WTC11 (cell line): ENCODE measurements around the gene RAMAC.

Experiments
- ATF1 ChIP-seq: sonication (generic); formaldehyde crosslinking; IDR thresholded peaks from 2 replicates; pipeline ENCODE4 v1.8.1; 2023; ENCODE audit warnings: mild to moderate bottlenecking, moderate library complexity, missing genetic modification reagents
- E2F1 ChIP-seq: sonication (generic); formaldehyde crosslinking; IDR thresholded peaks from 2 replicates; pipeline ENCODE4 v1.8.0; 2022; ENCODE audit warnings: mild to moderate bottlenecking, missing genetic modification reagents
- ETV6 ChIP-seq: sonication (generic); formaldehyde crosslinking; IDR thresholded peaks from 2 replicates; pipeline ENCODE4 v1.8.1; 2022; ENCODE audit warnings: mild to moderate bottlenecking, missing genetic modification reagents
- JUN ChIP-seq: sonication (generic); formaldehyde crosslinking; IDR thresholded peaks from 2 replicates; pipeline ENCODE4 v1.8.0; 2023; ENCODE audit warnings: mild to moderate bottlenecking, missing genetic modification reagents
- NFE2L1 ChIP-seq: sonication (generic); formaldehyde crosslinking; IDR thresholded peaks from 2 replicates; pipeline ENCODE4 v1.8.1; 2023; ENCODE audit warnings: missing genetic modification reagents
- RORB ChIP-seq: fragments of 250-450 bp; sonication (Bioruptor Pico); IDR thresholded peaks from 2 replicates; pipeline ENCODE4 v1.9.0; 2021; ENCODE audit warnings: mild to moderate bottlenecking
- SMAD4 ChIP-seq: sonication (generic); formaldehyde crosslinking; IDR thresholded peaks from 2 replicates; pipeline ENCODE4 v1.8.0; 2022; ENCODE audit warnings: mild to moderate bottlenecking, missing genetic modification reagents
- TEAD4 ChIP-seq: sonication (generic); formaldehyde crosslinking; IDR thresholded peaks from 2 replicates; pipeline ENCODE4 v1.8.0; 2022; ENCODE audit warnings: mild to moderate bottlenecking, missing genetic modification reagents
- TF ChIP-seq, protein P1 (sequence below): fragments of 200-600 bp; IDR thresholded peaks from 2 replicates; pipeline ENCODE4 v1.8.0; 2022; ENCODE audit warnings: antibody characterized with exemption
- TF ChIP-seq, protein P2 (sequence below): sonication (generic); formaldehyde crosslinking; IDR thresholded peaks from 2 replicates; pipeline ENCODE4 v1.8.1; 2023; ENCODE audit warnings: mild to moderate bottlenecking, missing genetic modification reagents, borderline replicate concordance
- TF ChIP-seq, protein P3 (sequence below): fragments of 250-450 bp; sonication (Bioruptor Pico); IDR thresholded peaks from 2 replicates; pipeline ENCODE4 v1.9.0; 2021; ENCODE audit warnings: moderate library complexity, mild to moderate bottlenecking, inconsistent platforms, borderline replicate concordance
- TF ChIP-seq, protein P4 (sequence below): sonication (generic); formaldehyde crosslinking; IDR thresholded peaks from 2 replicates; pipeline ENCODE4 v1.8.1; 2022; ENCODE audit warnings: low read depth, mild to moderate bottlenecking, moderate library complexity, missing genetic modification reagents, borderline replicate concordance
- TF ChIP-seq, protein P5 (sequence below): sonication (generic); formaldehyde crosslinking; conservative IDR thresholded peaks from 2 replicates; pipeline ENCODE4 v1.8.1; 2023; ENCODE audit warnings: mild to moderate bottlenecking, low read depth, missing genetic modification reagents, moderate library complexity

DNA sequence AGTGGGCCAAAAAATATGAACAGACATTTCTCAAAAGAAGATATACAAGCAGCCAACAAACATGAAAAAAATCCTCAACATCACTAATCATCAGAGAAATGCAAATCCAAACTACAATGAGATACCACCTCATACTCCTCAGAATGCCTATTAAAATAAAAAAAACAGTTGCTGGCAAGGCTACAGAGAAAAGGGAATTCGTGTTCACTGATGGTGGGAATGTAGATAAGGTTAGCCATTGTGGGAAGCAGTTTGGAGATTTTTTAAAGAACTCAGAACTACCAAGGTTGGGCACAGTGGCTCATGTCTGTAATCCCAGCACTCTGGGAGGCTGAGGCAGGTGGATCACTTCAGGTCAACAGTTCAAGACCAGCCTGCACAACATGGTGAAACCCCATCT is 53.2 kb downstream of the RAMAC start:
- TF ChIP-seq RORB (CRISPR knock-in tag) (no peak), TEAD4 (CRISPR knock-in tag) (no peak), JUN (CRISPR knock-in tag) (no peak), ETV6 (CRISPR knock-in tag) (no peak), E2F1 (no peak), NFE2L1 (no peak), ATF1 (CRISPR knock-in tag) (no peak), SMAD4 (CRISPR knock-in tag) (no peak)
- TF ChIP-seq, protein P1, sequence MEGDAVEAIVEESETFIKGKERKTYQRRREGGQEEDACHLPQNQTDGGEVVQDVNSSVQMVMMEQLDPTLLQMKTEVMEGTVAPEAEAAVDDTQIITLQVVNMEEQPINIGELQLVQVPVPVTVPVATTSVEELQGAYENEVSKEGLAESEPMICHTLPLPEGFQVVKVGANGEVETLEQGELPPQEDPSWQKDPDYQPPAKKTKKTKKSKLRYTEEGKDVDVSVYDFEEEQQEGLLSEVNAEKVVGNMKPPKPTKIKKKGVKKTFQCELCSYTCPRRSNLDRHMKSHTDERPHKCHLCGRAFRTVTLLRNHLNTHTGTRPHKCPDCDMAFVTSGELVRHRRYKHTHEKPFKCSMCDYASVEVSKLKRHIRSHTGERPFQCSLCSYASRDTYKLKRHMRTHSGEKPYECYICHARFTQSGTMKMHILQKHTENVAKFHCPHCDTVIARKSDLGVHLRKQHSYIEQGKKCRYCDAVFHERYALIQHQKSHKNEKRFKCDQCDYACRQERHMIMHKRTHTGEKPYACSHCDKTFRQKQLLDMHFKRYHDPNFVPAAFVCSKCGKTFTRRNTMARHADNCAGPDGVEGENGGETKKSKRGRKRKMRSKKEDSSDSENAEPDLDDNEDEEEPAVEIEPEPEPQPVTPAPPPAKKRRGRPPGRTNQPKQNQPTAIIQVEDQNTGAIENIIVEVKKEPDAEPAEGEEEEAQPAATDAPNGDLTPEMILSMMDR = no peak
- TF ChIP-seq, protein P2, sequence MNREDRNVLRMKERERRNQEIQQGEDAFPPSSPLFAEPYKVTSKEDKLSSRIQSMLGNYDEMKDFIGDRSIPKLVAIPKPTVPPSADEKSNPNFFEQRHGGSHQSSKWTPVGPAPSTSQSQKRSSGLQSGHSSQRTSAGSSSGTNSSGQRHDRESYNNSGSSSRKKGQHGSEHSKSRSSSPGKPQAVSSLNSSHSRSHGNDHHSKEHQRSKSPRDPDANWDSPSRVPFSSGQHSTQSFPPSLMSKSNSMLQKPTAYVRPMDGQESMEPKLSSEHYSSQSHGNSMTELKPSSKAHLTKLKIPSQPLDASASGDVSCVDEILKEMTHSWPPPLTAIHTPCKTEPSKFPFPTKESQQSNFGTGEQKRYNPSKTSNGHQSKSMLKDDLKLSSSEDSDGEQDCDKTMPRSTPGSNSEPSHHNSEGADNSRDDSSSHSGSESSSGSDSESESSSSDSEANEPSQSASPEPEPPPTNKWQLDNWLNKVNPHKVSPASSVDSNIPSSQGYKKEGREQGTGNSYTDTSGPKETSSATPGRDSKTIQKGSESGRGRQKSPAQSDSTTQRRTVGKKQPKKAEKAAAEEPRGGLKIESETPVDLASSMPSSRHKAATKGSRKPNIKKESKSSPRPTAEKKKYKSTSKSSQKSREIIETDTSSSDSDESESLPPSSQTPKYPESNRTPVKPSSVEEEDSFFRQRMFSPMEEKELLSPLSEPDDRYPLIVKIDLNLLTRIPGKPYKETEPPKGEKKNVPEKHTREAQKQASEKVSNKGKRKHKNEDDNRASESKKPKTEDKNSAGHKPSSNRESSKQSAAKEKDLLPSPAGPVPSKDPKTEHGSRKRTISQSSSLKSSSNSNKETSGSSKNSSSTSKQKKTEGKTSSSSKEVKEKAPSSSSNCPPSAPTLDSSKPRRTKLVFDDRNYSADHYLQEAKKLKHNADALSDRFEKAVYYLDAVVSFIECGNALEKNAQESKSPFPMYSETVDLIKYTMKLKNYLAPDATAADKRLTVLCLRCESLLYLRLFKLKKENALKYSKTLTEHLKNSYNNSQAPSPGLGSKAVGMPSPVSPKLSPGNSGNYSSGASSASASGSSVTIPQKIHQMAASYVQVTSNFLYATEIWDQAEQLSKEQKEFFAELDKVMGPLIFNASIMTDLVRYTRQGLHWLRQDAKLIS (CRISPR knock-in tag) = no peak
- TF ChIP-seq, protein P3, sequence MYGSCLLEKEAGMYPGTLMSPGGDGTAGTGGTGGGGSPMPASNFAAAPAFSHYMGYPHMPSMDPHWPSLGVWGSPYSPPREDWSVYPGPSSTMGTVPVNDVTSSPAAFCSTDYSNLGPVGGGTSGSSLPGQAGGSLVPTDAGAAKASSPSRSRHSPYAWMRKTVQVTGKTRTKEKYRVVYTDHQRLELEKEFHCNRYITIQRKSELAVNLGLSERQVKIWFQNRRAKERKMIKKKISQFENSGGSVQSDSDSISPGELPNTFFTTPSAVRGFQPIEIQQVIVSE (CRISPR knock-in tag) = no peak
- TF ChIP-seq, protein P4, sequence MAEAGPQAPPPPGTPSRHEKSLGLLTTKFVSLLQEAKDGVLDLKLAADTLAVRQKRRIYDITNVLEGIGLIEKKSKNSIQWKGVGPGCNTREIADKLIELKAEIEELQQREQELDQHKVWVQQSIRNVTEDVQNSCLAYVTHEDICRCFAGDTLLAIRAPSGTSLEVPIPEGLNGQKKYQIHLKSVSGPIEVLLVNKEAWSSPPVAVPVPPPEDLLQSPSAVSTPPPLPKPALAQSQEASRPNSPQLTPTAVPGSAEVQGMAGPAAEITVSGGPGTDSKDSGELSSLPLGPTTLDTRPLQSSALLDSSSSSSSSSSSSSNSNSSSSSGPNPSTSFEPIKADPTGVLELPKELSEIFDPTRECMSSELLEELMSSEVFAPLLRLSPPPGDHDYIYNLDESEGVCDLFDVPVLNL (CRISPR knock-in tag) = no peak
- TF ChIP-seq, protein P5, sequence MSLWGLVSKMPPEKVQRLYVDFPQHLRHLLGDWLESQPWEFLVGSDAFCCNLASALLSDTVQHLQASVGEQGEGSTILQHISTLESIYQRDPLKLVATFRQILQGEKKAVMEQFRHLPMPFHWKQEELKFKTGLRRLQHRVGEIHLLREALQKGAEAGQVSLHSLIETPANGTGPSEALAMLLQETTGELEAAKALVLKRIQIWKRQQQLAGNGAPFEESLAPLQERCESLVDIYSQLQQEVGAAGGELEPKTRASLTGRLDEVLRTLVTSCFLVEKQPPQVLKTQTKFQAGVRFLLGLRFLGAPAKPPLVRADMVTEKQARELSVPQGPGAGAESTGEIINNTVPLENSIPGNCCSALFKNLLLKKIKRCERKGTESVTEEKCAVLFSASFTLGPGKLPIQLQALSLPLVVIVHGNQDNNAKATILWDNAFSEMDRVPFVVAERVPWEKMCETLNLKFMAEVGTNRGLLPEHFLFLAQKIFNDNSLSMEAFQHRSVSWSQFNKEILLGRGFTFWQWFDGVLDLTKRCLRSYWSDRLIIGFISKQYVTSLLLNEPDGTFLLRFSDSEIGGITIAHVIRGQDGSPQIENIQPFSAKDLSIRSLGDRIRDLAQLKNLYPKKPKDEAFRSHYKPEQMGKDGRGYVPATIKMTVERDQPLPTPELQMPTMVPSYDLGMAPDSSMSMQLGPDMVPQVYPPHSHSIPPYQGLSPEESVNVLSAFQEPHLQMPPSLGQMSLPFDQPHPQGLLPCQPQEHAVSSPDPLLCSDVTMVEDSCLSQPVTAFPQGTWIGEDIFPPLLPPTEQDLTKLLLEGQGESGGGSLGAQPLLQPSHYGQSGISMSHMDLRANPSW = no peak
